PC-3 (cell line): Measurements from ENCODE around the gene SPTSSB. TPM values are rescaled to one million over a fixed set of nuclear protein-coding genes. Genes with fewer than 3 reads are reported as not detected.
A peak's percentile ranks its signal among the peaks of the same experiment; 100 is the strongest.

Experiments
- ATAC-seq: fragments of 200-7000 bp; cut with Tn5 transposase; 2 replicates; pipeline ENCODE4 v1.9.1; 2020; ENCODE audit warnings: mild to moderate bottlenecking, moderate library complexity
- BruUV-seq: library from RNA; stranded (reverse); fragments of 400-500 nt; replicated peaks from 2 replicates; lab custom pipeline; 2021; lab: Mats Ljungman, UMichigan
- CTCF ChIA-PET: fragments of 300-600 bp; sonication (Branson Sonifier 250); formaldehyde crosslinking; loops from one replicate; lab custom pipeline; 2022; ENCODE audit warnings: antibody characterized with exemption; lab: Charles Lee
- POLR2A ChIA-PET: fragments of 300-600 bp; sonication (Branson Sonifier 250); formaldehyde crosslinking; loops from one replicate; lab custom pipeline; 2022; ENCODE audit warnings: antibody characterized with exemption; ENCODE audit not compliant: unreplicated experiment; lab: Charles Lee
- DNase-seq: peaks from one replicate; pipeline ENCODE4 v3.0.0-alpha.2; 2015
- H2AFZ ChIP-seq: fragments of 300-600 bp; sonication (generic); 2 replicates; pipeline ENCODE4 v1.6.0; 2016; ENCODE audit warnings: antibody characterized with exemption, low read length
- H3F3A ChIP-seq: fragments of 300-600 bp; sonication (generic); one replicate; pipeline ENCODE4 v1.6.0; 2017; ENCODE audit warnings: antibody characterized with exemption, low read length, control low read depth, mild to moderate bottlenecking; ENCODE audit not compliant: unreplicated experiment
- H3K27ac ChIP-seq: fragments of 300-600 bp; sonication (generic); 2 replicates; pipeline ENCODE4 v1.5.1; 2016; ENCODE audit warnings: mild to moderate bottlenecking, low read length
- H3K27me3 ChIP-seq: fragments of 300-600 bp; sonication (generic); 2 replicates; pipeline ENCODE4 v1.6.1; 2016; ENCODE audit warnings: low read length, mixed read lengths
- H3K36me3 ChIP-seq: fragments of 300-600 bp; sonication (generic); 2 replicates; pipeline ENCODE4 v1.6.1; 2016; ENCODE audit warnings: low read depth, mixed run types, low read length, mixed read lengths
- H3K4me1 ChIP-seq: fragments of 300-600 bp; sonication (generic); 2 replicates; pipeline ENCODE4 v1.5.1; 2016; ENCODE audit warnings: low read length; ENCODE audit not compliant: insufficient read depth
- H3K4me2 ChIP-seq: fragments of 300-600 bp; sonication (generic); 2 replicates; pipeline ENCODE4 v1.6.0; 2016; ENCODE audit warnings: low read length
- H3K4me3 ChIP-seq: fragments of 300-600 bp; sonication (generic); 2 replicates; pipeline ENCODE4 v1.5.1; 2016; ENCODE audit warnings: mild to moderate bottlenecking, low read length, mixed read lengths
- H3K79me2 ChIP-seq: fragments of 300-600 bp; sonication (generic); 2 replicates; pipeline ENCODE4 v1.6.1; 2017; ENCODE audit warnings: low read length, mixed read lengths
- H3K9ac ChIP-seq: fragments of 300-600 bp; sonication (generic); 2 replicates; pipeline ENCODE4 v1.6.0; 2016; ENCODE audit warnings: mild to moderate bottlenecking, low read length
- H3K9me2 ChIP-seq: fragments of 300-600 bp; sonication (generic); replicated peaks from 2 replicates; pipeline ENCODE4 v1.6.1; 2016; ENCODE audit warnings: mixed run types, low read length, mixed read lengths
- H3K9me3 ChIP-seq: fragments of 300-600 bp; sonication (generic); 2 replicates; pipeline ENCODE4 v1.6.1; 2016; ENCODE audit warnings: low read length, mixed read lengths
- H4K20me1 ChIP-seq: fragments of 300-600 bp; sonication (generic); 2 replicates; pipeline ENCODE4 v1.6.1; 2016; ENCODE audit warnings: low read length, mixed read lengths
- CTCF ChIP-seq: fragments of 300-600 bp; sonication (generic); conservative IDR thresholded peaks from 2 replicates; pipeline ENCODE4 v1.5.1; 2017; ENCODE audit warnings: antibody characterized with exemption, low read depth, mild to moderate bottlenecking, low read length
- EZH2 ChIP-seq: fragments of 300-600 bp; sonication (generic); IDR thresholded peaks from one replicate; pipeline ENCODE4 v1.6.1; 2017; ENCODE audit warnings: antibody characterized with exemption, mild to moderate bottlenecking, low read length; ENCODE audit not compliant: unreplicated experiment
- EZH2phosphoT487 ChIP-seq: fragments of 300-600 bp; sonication (generic); IDR thresholded peaks from 2 replicates; pipeline ENCODE4 v1.6.1; 2018; ENCODE audit warnings: mild to moderate bottlenecking, antibody characterized with exemption, low read length, borderline replicate concordance
- intact Hi-C: fragments of 100-400 bp; cut with micrococcal nuclease; formaldehyde crosslinking; loops from 2 replicates; pipeline ENCODE4 v1.9.0; 2023
- total RNA-seq: library from RNA; depleted of rRNA; stranded (reverse); fragments of >200 nt; gene quantifications from 2 replicates; pipeline ENCODE4 v1.2.3, GENCODE V29; 2014; rRNA removed

SPTSSB gene
- total RNA-seq, 1 experiment from 2014 or later: 78.0 TPM

DNA sequence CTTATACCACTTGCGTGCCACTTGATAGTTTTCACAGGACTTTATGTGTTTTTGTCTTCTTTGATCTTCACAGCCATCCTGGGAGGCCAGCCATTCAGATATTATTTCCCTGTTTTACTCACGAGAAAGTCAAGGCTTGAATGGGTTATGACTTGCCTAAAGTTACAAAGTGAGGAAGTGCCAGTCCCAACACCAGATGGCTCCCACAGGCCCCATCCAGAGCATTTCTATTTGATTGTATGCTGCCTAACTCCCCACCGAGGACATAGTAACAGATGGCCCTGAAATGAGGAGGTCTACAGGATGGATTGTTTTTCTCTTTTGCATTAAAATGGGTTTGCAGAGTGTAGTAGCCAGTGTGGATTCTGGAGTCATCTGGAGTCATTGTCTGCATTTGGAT is 74.5 kb downstream of the SPTSSB start:
- no TSS peak for BruUV-seq
- Histone ChIP-seq H2AFZ (no peak overlapping the region), H3K36me3 (peaks cover 30% of the 10 kb centered on the region; the same call in 1 of the 2 replicates), H4K20me1 (no peaks in the 10 kb centered on the region), H3F3A (no peaks in the 10 kb centered on the region), H3K9ac (no peak overlapping the region), H3K4me2 (no peak overlapping the region), H3K27me3 (no peaks in the 10 kb centered on the region), H3K79me2 (no peaks in the 10 kb centered on the region), H3K27ac (no peak overlapping the region), H3K4me3 (no peak overlapping the region), H3K4me1 (peaks cover 1% of the 10 kb centered on the region; the same call in 1 of the 2 replicates), H3K9me2 (no peaks in the 10 kb centered on the region), H3K9me3 (peaks cover 25% of the 10 kb centered on the region)
- ChIA-PET CTCF (no interaction called here), POLR2A (no interaction called here)
- ATAC-seq (no peak), DNase-seq (no peak)
- intact Hi-C loops: no loop called here
- no peak for TF ChIP-seq EZH2phosphoT487
- TF ChIP-seq EZH2: no peak
- TF ChIP-seq CTCF: no peak

DNA sequence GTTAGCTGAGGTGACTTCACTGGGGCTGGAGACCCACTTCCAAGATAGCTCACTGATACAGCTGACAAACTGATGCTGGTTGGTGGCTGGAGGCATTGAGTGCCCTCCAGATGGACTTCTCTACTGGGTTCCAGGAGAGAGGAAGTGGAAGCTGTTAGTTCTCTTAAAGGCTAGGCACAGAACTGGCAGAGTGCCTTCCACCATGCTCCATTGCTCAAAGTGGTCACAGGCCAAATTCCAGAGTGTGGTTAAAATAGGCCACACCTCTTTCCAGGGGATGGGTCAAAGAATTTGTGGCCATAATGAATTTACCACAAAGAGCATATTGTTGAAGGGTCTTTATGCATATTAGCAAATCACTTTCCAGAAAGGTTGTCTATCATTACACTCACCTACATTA is 76.0 kb downstream of the SPTSSB start:
- Histone ChIP-seq H3K36me3 (peaks cover 30% of the 10 kb centered on the region; the same call in 1 of the 2 replicates), H3K9ac (no peak overlapping the region), H3F3A (no peaks in the 10 kb centered on the region), H3K9me2 (no peaks in the 10 kb centered on the region), H3K4me3 (no peak overlapping the region), H3K79me2 (no peaks in the 10 kb centered on the region), H3K4me2 (no peak overlapping the region), H4K20me1 (no peaks in the 10 kb centered on the region), H3K9me3 (peaks cover 25% of the 10 kb centered on the region), H3K4me1 (peaks cover 9% of the 10 kb centered on the region; the same call in 1 of the 2 replicates), H2AFZ (no peak overlapping the region), H3K27me3 (no peaks in the 10 kb centered on the region), H3K27ac (no peak overlapping the region)
- peak; percentile 19 for DNase-seq
- TF ChIP-seq CTCF (no peak), EZH2 (no peak), EZH2phosphoT487 (no peak)
- CTCF ChIA-PET: no interaction called here
- no peak for ATAC-seq
- no TSS peak for BruUV-seq
- intact Hi-C loops: no loop called here
- POLR2A ChIA-PET: interaction anchor here (0.6 kb wide), 1 partner anchor 117 kb away, joined by 4 read pairs; no protein-coding TSS in a partner anchor

Other genes with a start within 250 kb of the SPTSSB start
- gene NMD3, start 150.2 kb downstream of the SPTSSB start, total RNA-seq: 65.3 and 72.6 TPM in 2 replicates
- not detected in 2 replicates for gene OTOL1, start 125.3 kb upstream of the SPTSSB start, total RNA-seq